GM18858 (cell line): ENCODE results near the gene OR4D5.

Experiments used
- ATAC-seq: cut with Tn5 transposase; IDR thresholded peaks from one replicate; pipeline ENCODE4 v1.9.1; 2021; ENCODE audit not compliant: unreplicated experiment

Gene OR4D5

GRCh38 chr11:123939317-123939716 is at the start of gene OR4D5:
Gene OR4D5 (plus strand): TSS chr11:123939617. CDS start chr11:123939617, 0 bp downstream.
- no peak for ATAC-seq

GRCh38 chr11:123892031-123892430 is 47.4 kb upstream of the OR4D5 start:
- no peak for ATAC-seq

GRCh38 chr11:123899792-123900191 is 39.6 kb upstream of the OR4D5 start:
- ATAC-seq, result no peak

- ATAC-seq, result no peak
Measured at GRCh38 chr11:123901867-123902266, 37.5 kb upstream of the OR4D5 start, which contains the start of gene OR8D4. Gene OR8D4 (plus strand): TSS chr11:123902167. CDS start chr11:123906432, 4,265 bp downstream.

- peak; percentile 88 for ATAC-seq
Measured at GRCh38 chr11:123903932-123904331, 35.5 kb upstream of the OR4D5 start.

- ATAC-seq, result no peak
Measured at GRCh38 chr11:123904932-123905331, 34.5 kb upstream of the OR4D5 start.

GRCh38 chr11:123905826-123906225 is 33.6 kb upstream of the OR4D5 start:
- no peak for ATAC-seq

GRCh38 chr11:123920943-123921342 is 18.5 kb upstream of the OR4D5 start:
- ATAC-seq, result no peak

GRCh38 chr11:123924027-123924426 is 15.4 kb upstream of the OR4D5 start:
- ATAC-seq, result no peak

GRCh38 chr11:123942413-123942812 is 3.0 kb downstream of the OR4D5 start:
- ATAC-seq, result no peak

- no peak for ATAC-seq
Measured at GRCh38 chr11:123943738-123944137, 4.3 kb downstream of the OR4D5 start, which contains the start of gene OR6T1. Gene OR6T1 (minus strand): TSS chr11:123943838. CDS start chr11:123943838, 0 bp downstream.

- ATAC-seq, result no peak
Measured at GRCh38 chr11:123945132-123945531, 5.7 kb downstream of the OR4D5 start.

- no peak for ATAC-seq
Measured at GRCh38 chr11:123956752-123957151, 17.3 kb downstream of the OR4D5 start.

- no peak for ATAC-seq
Measured at GRCh38 chr11:123973816-123974215, 34.4 kb downstream of the OR4D5 start.

- no peak for ATAC-seq
Measured at GRCh38 chr11:123976770-123977560, 37.5 kb downstream of the OR4D5 start.

GRCh38 chr11:123977731-123978347 is 38.4 kb downstream of the OR4D5 start, which contains the start of gene OR10S1:
Gene OR10S1 (minus strand): TSS chr11:123977781. CDS start chr11:123977664, 117 bp downstream.
- ATAC-seq, result no peak

GRCh38 chr11:123979311-123979710 is 39.9 kb downstream of the OR4D5 start:
- no peak for ATAC-seq
